HG02852 (cell line): ENCODE data around the gene NEU4.
"Not testable (repeated sequence)": the region's sequence is repeated elsewhere in the genome, so short reads cannot be mapped to it uniquely, and the experiment has no call there.

Experiments
- ATAC-seq: cut with Tn5 transposase; IDR thresholded peaks from one replicate; pipeline ENCODE4 v1.9.1; 2021; ENCODE audit warnings: mild to moderate bottlenecking, moderate library complexity; ENCODE audit not compliant: unreplicated experiment

The NEU4 gene, protein sequence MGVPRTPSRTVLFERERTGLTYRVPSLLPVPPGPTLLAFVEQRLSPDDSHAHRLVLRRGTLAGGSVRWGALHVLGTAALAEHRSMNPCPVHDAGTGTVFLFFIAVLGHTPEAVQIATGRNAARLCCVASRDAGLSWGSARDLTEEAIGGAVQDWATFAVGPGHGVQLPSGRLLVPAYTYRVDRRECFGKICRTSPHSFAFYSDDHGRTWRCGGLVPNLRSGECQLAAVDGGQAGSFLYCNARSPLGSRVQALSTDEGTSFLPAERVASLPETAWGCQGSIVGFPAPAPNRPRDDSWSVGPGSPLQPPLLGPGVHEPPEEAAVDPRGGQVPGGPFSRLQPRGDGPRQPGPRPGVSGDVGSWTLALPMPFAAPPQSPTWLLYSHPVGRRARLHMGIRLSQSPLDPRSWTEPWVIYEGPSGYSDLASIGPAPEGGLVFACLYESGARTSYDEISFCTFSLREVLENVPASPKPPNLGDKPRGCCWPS

GRCh38 chr2:241808721-241809382, at the start of gene NEU4:
NEU4 (plus strand) TSS chr2:241809193; CDS start chr2:241814485, 5,292 bp downstream.
- ATAC-seq = no peak

DNA sequence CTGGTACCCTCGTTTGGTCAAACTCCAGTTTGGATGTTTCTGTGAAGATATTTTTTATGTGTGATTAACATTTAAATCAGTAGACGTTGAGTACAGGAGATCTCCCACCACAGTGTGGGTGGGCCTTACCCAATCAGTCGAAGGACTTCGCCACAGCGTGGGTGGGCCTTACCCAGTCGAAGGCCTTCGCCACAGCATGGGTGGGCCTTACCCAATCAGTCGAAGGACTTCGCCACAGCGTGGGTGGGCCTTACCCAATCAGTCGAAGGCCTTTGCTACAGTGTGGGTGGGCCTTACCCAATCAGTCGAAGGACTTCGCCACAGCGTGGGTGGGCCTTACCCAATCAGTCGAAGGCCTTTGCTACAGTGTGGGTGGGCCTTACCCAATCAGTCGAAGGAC, 49.1 kb upstream of the NEU4 start:
- not testable (repeated sequence) for ATAC-seq

- no peak for ATAC-seq
Measured at GRCh38 chr2:241760301-241760771, 48.7 kb upstream of the NEU4 start.

- no peak for ATAC-seq
Measured at GRCh38 chr2:241762321-241762932, 46.6 kb upstream of the NEU4 start.

DNA sequence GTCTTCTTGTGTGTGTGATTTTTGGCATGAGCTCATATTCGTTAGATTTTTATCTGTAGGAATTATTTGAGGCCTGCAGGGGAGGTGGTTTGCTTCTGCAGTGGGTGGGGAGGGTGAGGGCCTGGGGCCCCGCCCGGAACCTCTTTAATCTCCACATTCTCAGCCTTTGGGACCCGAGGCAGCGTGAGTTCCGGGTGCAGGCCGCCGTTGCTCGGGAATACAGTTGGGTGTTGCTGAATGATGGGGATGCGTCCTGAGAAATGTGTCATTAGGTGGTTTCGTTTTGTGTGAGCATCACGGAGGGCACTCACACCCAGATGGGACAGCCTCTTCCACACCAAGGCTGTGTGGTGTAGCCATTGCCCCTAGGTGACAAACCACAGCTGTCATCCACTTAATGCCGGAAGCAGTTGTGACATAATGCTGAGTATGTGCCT, 46.0 kb upstream of the NEU4 start:
- ATAC-seq = no peak

GRCh38 chr2:241763551-241764274, 45.3 kb upstream of the NEU4 start:
- ATAC-seq = no peak

DNA sequence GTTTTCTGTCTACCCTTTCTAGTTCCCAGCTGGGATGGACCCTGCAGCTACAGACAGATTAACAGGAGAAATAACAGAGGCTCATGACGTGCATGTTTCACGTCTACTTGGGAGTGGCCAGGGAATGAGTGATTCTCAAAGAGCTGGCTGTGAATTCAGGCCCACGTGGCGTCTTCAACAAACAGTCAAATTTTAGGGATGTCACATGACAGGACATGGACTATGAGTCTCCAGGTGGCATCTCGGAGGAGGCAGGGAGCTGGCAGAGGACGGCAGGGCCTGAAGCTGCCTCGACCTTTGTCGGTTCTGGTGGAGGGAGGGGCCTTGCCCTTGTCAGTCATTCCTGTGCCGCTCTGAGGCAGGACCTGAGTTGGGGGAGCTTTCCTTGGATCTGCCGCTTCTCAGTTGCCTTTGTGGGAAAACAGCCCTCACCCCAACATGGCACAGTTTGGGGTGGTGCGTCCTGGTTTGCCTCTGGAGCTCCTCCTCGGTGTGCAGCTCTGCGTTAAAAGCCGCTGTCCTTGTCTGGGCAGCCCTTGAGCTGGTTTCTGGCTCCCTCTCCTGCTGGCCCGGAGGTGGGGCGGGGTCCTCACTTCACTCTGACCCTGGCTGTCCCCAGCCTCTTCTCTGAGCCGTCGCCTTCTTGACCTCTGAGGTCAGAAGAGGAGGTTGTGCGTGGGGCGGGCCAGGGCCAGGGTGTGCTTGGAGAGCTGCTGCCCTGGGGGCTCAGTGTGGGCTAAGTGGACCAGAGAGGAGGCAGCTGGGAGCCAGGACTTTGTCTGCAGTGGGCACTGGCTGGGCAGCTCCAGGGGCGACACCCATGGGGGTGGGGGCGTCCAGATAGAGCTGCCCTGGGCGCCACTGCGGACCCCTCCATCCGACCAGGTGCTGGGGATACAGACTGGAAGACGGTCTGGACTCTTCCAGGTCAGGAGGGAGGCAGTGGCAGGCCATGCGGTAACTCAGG, 44.4 kb upstream of the NEU4 start:
- ATAC-seq = no peak

DNA sequence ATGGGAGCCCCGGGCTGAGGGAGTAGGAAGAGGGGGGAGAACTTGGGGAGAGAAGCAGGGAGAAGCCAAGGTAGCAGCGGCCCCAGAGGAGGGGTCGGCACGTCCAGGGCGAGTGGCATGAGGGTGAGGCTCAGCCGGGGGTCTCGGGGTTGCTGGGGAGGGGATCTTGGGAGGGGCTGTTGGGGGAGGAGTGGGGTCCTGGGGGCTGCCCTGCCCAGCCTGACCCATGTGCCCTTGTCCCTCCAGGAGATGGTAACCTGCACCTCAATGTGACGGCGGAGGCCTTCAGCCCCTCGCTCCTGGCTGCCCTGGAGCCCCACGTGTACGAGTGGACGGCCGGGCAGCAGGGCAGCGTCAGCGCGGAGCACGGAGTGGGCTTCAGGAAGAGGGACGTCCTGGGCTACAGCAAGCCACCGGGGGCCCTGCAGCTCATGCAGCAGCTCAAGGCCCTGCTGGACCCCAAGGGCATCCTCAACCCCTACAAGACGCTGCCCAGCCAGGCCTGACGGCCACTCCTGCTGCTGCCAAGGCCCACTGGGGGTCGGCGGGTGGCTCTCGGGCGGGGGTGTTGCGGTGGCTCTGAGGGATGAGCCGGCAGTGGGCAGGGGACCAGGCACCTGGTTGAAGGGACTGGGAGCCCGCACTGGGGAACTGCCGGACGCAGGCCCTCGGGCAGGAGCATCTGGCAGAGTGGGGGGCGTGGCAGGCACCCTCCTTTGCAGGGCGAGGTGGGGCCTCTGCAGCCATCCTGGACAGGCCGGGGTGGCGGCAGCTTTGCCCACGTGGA, 41.3 kb upstream of the NEU4 start:
- ATAC-seq = no peak

DNA sequence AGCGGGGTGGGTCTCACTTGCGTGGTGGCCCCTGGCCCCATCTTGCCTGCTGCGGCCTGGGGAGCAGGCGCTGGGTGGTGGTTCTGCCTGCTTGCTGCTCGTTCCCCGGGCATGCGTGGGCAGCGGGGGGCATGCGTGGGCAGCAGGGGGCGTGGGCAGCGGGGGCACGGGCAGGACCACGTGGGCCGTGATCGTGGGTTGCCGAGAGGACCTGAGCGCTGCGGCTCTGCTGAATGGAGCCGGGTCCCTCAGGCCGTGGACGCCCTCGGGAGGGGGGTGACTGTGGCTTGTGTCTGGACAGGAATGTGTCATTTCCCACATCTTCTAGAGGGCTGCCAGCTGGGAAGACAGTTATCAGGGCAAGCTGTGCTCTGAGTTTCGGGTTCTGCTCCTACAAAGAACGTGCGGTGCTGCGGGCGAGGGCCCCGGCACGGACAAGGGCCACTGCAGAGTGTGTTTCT, 40.7 kb upstream of the NEU4 start:
- ATAC-seq = no peak

DNA sequence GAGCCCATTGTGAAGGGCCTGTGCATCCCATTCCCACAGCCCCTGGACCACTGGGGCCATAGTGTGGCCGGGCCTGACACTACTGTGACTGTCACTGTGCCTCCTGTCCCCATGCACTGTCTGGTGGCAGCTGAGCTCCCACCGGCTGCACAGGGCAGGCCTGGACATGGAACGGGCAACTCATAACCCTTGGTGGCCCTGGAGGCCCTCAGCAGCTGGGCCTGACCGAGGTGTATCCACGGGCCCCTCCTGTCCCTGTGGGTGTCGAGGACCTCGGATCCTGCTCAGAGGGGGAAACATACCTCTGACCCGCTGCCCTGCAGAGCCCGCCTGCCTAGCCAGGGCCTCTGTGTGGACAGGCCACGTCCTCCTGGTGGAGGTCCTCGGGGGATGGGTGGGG, 40.1 kb upstream of the NEU4 start:
- ATAC-seq = no peak

DNA sequence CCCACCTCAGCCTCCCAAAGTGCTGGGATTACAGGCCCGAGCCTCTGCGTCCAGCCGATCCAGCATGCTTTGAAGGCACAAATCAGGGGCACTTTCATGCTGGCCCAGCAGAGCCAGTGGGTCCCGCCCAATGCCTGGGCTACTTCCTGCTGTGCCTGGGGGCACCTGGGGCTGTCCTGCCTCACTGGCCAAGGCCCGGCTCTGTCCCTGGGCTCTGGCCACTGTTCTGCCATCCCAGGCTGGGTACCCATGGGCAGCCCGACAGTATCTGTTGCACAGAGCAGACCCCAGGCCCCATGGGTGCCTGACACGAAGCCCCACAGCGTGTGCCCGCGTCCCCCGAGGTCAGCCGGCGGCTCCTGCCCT, 39.2 kb upstream of the NEU4 start:
- ATAC-seq = no peak

DNA sequence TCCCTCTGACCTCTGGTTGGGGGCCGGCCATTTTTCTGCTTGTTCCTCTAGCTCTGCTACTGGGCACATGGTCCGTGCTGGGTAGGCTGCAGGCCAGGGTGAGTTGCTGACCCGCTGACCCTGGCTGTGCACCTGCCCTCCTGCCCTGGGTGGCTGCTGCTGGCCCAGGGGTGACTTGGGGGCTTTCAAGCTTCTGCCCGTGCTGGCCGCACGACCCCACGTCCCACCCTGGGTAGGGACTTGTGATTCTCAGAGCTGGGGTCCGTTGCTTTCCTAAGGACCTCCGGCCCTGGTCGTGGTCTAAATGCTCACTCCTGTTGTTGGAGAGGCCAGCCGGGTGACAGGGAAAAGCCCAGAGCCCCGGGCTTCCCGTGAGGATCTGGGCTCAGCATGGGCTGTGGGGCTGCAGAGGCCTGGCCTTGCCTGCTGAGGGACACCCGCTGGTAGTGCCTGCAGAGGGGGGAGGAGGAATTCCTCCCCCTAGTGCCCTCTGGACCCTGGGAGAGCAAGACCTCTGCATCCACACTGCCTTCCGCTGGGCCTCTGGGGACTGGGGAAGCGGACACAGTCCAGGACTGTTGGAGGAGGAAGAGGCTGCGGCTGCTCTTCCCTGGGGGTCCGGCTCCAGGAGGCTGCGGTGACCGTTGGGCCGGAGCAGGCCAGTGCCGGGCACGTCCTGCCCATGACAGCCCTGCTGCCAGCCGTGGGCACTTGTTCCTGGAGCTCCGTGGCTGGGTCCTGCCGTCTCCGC, 38.6 kb upstream of the NEU4 start:
- no peak for ATAC-seq

DNA sequence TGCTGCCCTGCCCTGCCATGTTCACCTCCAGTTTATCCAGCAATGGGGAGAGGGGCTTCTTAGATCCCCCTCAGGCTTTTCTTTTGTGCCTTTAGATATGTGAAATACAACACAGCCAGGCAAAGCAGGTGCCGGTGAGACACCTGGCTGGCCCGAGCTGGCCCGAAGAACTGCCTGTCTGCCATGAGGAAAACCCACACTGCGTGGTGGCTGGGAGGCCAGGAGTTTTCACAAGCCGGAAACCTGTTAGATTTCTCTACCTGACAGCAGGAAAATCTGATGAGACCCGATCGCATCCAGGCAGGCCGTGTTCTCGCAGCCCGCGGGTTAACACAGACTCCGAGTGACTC, 38.1 kb upstream of the NEU4 start:
- no peak for ATAC-seq

GRCh38 chr2:241771286-241772062, 37.5 kb upstream of the NEU4 start:
- ATAC-seq = no peak

GRCh38 chr2:241772063-241772499, 36.9 kb upstream of the NEU4 start:
- ATAC-seq = no peak

- ATAC-seq = no peak
Measured at GRCh38 chr2:241773511-241774418, 35.2 kb upstream of the NEU4 start.
